Neural crest cell (in vitro differentiated cells): ENCODE data around the gene JOSD2. TPM values are rescaled to one million over a fixed set of nuclear protein-coding genes. Genes with fewer than 3 reads are reported as not detected.

Experiments used
- DNase-seq: peaks from one replicate; pipeline ENCODE4 v3.0.0; 2021; ENCODE audit warnings: low read depth, mixed read lengths, low spot score
- H3K27ac Mint-ChIP-seq: one replicate; pipeline ENCODE4 v1.8.0; 2021; ENCODE audit warnings: mild to moderate bottlenecking, mixed read lengths; ENCODE audit not compliant: unreplicated experiment
- H3K27me3 Mint-ChIP-seq: 2 replicates; pipeline ENCODE4 v1.8.0; 2021; ENCODE audit warnings: low read depth, mild to moderate bottlenecking, mixed read lengths
- H3K36me3 Mint-ChIP-seq: 2 replicates; pipeline ENCODE4 v1.8.0; 2021; ENCODE audit warnings: low read depth, mild to moderate bottlenecking, mixed read lengths
- H3K4me1 Mint-ChIP-seq: 2 replicates; pipeline ENCODE4 v1.8.0; 2021; ENCODE audit warnings: mixed read lengths
- H3K4me3 Mint-ChIP-seq: one replicate; pipeline ENCODE4 v1.8.0; 2021; ENCODE audit warnings: mild to moderate bottlenecking, mixed read lengths
- H3K9me3 Mint-ChIP-seq: 2 replicates; pipeline ENCODE4 v1.8.0; 2021; ENCODE audit warnings: mixed read lengths
- CTCF ChIP-seq: fragments of 200-600 bp; sonication (generic); conservative IDR thresholded peaks from 2 replicates; pipeline ENCODE4 v1.5.0; 2021; ENCODE audit warnings: antibody characterized with exemption, mild to moderate bottlenecking
- total RNA-seq: library from RNA; stranded (reverse); gene quantifications from 2 replicates; pipeline ENCODE4 v1.2.1, GENCODE V29; 2021

JOSD2 gene
- total RNA-seq, 1 donor from 2014 or later: 10.9 TPM

- H3K27me3 Mint-ChIP-seq: peaks cover 68% of the 10 kb centered on the region
- H3K4me3 Mint-ChIP-seq: peak overlapping the region; percentile 48
- DNase-seq: no peak
- TF ChIP-seq CTCF: no peak
- H3K9me3 Mint-ChIP-seq: peaks cover 6% of the 10 kb centered on the region
- H3K36me3 Mint-ChIP-seq: peaks cover 18% of the 10 kb centered on the region
- peak overlapping the region; percentile 35 for H3K27ac Mint-ChIP-seq
- H3K4me1 Mint-ChIP-seq: peaks cover 54% of the 10 kb centered on the region
Observed at GRCh38 chr19:50488389-50489194, 22.4 kb downstream of the JOSD2 start.

- H3K36me3 Mint-ChIP-seq: peaks cover 20% of the 10 kb centered on the region
- DNase-seq: peak; percentile 67
- no peak overlapping the region for H3K27ac Mint-ChIP-seq
- H3K27me3 Mint-ChIP-seq: peaks cover 52% of the 10 kb centered on the region
- TF ChIP-seq CTCF: peak; percentile 70
- peaks cover 48% of the 10 kb centered on the region for H3K4me1 Mint-ChIP-seq
- peak overlapping the region; percentile 63 for H3K4me3 Mint-ChIP-seq
- H3K9me3 Mint-ChIP-seq: peaks cover 6% of the 10 kb centered on the region
Observed at GRCh38 chr19:50486823-50487515, 24.0 kb downstream of the JOSD2 start.

- Mint-ChIP-seq H3K36me3 (peaks cover 22% of the 10 kb centered on the region), H3K27me3 (peaks cover 37% of the 10 kb centered on the region), H3K4me3 (no peak overlapping the region), H3K4me1 (peaks cover 33% of the 10 kb centered on the region), H3K27ac (no peak overlapping the region), H3K9me3 (peaks cover 6% of the 10 kb centered on the region)
- DNase-seq: no peak
- TF ChIP-seq CTCF: no peak
Observed at GRCh38 chr19:50485284-50485955, 25.6 kb downstream of the JOSD2 start.

- peaks cover 10% of the 10 kb centered on the region for H3K4me1 Mint-ChIP-seq
- no peak for DNase-seq
- no peak for TF ChIP-seq CTCF
- peaks cover 31% of the 10 kb centered on the region for H3K36me3 Mint-ChIP-seq
- H3K9me3 Mint-ChIP-seq: peaks cover 6% of the 10 kb centered on the region
- H3K27me3 Mint-ChIP-seq: peaks cover 13% of the 10 kb centered on the region
- no peak overlapping the region for H3K27ac Mint-ChIP-seq
- no peak overlapping the region for H3K4me3 Mint-ChIP-seq
Observed at GRCh38 chr19:50482916-50483315, 28.1 kb downstream of the JOSD2 start.

GRCh38 chr19:50482271-50482855, 28.6 kb downstream of the JOSD2 start:
- TF ChIP-seq CTCF: no peak
- peaks cover 8% of the 10 kb centered on the region for H3K9me3 Mint-ChIP-seq
- peaks cover 36% of the 10 kb centered on the region for H3K36me3 Mint-ChIP-seq

More at GRCh38 chr19:50482271-50482855, 28.6 kb downstream of the JOSD2 start:
- H3K4me1 Mint-ChIP-seq: peaks cover 11% of the 10 kb centered on the region
- peaks cover 8% of the 10 kb centered on the region for H3K27me3 Mint-ChIP-seq
- H3K4me3 Mint-ChIP-seq: no peak overlapping the region
- no peak for DNase-seq
- H3K27ac Mint-ChIP-seq: no peak overlapping the region
